Measurements from ENCODE around the gene KRTAP12-1.

- TF ChIP-seq CTCF (conservative IDR thresholded peaks at IDR 0.05 in 1 of 2, IDR thresholded peaks at IDR 0.05 in 1 of 2; ENCODE audit: extremely low read depth in 1 of 2, insufficient read depth in 1 of 2, low read depth in 1 of 2, low read length in 2 of 2) (no peak), EZH2 (IDR thresholded peaks at IDR 0.05; ENCODE audit: borderline replicate concordance, low read length) (no peak)
Observed at GRCh38 chr21:44647222-44647552, 34.8 kb downstream of the KRTAP12-1 start.
